K562 (cell line): Measurements from ENCODE around the gene SPRYD3. TPM values are rescaled to one million over a fixed set of nuclear protein-coding genes. Genes with fewer than 3 reads are reported as not detected.

Experiments used
- RERE ChIP-seq: sonication (generic); formaldehyde crosslinking; IDR thresholded peaks from 2 replicates; pipeline ENCODE4 v1.8.0; 2023; ENCODE audit warnings: missing genetic modification reagents, mild to moderate bottlenecking, borderline replicate concordance
- TGIF2 ChIP-seq: sonication (generic); formaldehyde crosslinking; IDR thresholded peaks from 2 replicates; pipeline ENCODE4 v1.8.1; 2022; ENCODE audit warnings: mild to moderate bottlenecking, missing genetic modification reagents, moderate library complexity
- ZNF146 ChIP-seq: IDR thresholded peaks from one replicate; pipeline ENCODE4 v1.6.1; 2018; ENCODE audit warnings: missing compliant biosample characterization; ENCODE audit not compliant: unreplicated experiment
- ZNF217 ChIP-seq: sonication (generic); formaldehyde crosslinking; IDR thresholded peaks from 2 replicates; pipeline ENCODE4 v1.8.0; 2022; ENCODE audit warnings: mild to moderate bottlenecking, missing genetic modification reagents
- ZNF224 ChIP-seq: sonication (generic); formaldehyde crosslinking; IDR thresholded peaks from 2 replicates; pipeline ENCODE4 v1.8.0; 2022; ENCODE audit warnings: mild to moderate bottlenecking, missing genetic modification reagents
- polyA plus RNA-seq, 8 experiments: library from polyadenylated mRNA; depleted of rRNA in 4 of 8; stranded (reverse) in 5 of 8; unstranded in 3 of 8; fragments of >200 nt; fragmentation: Nextera tagmentation in 2 of 8; fragmentation: Illumina TruSeq in 1 of 8; extraction: Ambion mirVana in 2 of 8; extraction: Trizol in 1 of 8; gene quantifications; 2 replicates each; pipeline versions ENCODE4 v1.2.1 to v1.2.3, GENCODE V29; 2011 to 2014; ENCODE audit warnings: inconsistent platforms in 1 of 8, missing spikeins in 1 of 8
- total RNA-seq, 7 experiments: library from RNA; depleted of rRNA in 6 of 7; stranded (reverse); fragments of >200 nt in 6 of 7; fragmentation: Illumina TruSeq in 2 of 7; extraction: Trizol in 2 of 7; gene quantifications; 2 replicates each; pipeline versions ENCODE4 v1.2.1 to v1.2.3, GENCODE V29; 2011 to 2021; ENCODE audit warnings: low replicate concordance in 1 of 7
- TF ChIP-seq, protein P1 (sequence below), 2 experiments: IDR thresholded peaks; 2 replicates each; pipeline ENCODE4 v1.6.1; 2012; ENCODE audit warnings: improper control_type of control experiment in 2 of 2, low read depth in 2 of 2, low read length in 2 of 2, borderline replicate concordance in 1 of 2

Gene SPRYD3
- total and polyA plus RNA-seq, 9 of the 15 experiments (the other 6 are each of a cell fraction or from before 2014, with no cell fraction given), result 1.5 to 13.6 (median 7.6) TPM

DNA sequence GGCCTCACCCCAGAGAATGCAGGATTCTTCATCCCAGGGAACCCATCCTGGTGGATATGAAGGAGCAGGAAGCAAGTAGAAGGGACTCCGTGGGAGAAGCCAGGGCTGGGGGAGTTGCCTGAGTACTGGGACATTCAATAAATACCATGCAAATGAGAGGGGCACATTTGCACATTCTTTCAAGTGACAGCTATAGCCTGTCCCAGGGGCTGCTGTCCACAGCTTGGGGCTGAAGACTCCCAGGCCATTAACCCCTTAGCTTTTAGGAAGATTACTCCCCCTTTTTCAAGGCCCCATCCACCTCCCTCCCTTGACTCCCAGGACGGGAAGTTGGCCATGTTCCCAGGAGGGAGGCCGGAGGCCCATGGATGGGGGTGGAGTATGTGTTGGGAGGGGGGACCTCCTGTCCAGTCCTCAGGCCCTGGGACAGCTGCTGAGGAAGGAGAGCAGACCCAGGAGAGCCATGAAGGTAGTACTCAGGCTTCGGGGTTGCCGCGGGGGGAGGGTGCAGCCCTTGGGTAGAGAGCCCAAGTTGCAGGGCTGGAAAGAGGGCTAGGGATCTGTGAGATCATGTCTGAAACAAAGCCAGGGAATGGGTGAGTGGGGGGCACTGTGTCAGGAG lies 30.3 kb downstream of the SPRYD3 start (continued):
- TF ChIP-seq, protein P1, sequence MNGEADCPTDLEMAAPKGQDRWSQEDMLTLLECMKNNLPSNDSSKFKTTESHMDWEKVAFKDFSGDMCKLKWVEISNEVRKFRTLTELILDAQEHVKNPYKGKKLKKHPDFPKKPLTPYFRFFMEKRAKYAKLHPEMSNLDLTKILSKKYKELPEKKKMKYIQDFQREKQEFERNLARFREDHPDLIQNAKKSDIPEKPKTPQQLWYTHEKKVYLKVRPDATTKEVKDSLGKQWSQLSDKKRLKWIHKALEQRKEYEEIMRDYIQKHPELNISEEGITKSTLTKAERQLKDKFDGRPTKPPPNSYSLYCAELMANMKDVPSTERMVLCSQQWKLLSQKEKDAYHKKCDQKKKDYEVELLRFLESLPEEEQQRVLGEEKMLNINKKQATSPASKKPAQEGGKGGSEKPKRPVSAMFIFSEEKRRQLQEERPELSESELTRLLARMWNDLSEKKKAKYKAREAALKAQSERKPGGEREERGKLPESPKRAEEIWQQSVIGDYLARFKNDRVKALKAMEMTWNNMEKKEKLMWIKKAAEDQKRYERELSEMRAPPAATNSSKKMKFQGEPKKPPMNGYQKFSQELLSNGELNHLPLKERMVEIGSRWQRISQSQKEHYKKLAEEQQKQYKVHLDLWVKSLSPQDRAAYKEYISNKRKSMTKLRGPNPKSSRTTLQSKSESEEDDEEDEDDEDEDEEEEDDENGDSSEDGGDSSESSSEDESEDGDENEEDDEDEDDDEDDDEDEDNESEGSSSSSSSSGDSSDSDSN (IDR thresholded peaks at IDR 0.05; ENCODE audit: borderline replicate concordance in 1 of 2, low read depth in 2 of 2, low read length in 2 of 2), result no peak
- TF ChIP-seq ZNF146, result no peak
- no peak for TF ChIP-seq RERE
- TF ChIP-seq ZNF224 (CRISPR knock-in tag), result no peak
- no peak for TF ChIP-seq TGIF2 (CRISPR knock-in tag)
- no peak for TF ChIP-seq ZNF217 (CRISPR knock-in tag)
